Hepatocyte (in vitro differentiated cells): ENCODE results near the gene AMBN. TPM values are rescaled to one million over a fixed set of nuclear protein-coding genes. Genes with fewer than 3 reads are reported as not detected.

Experiments
- DNase-seq: peaks from one replicate; pipeline ENCODE4 v3.0.0-alpha.2; 2016; ENCODE audit warnings: low spot score
- H2AFZ ChIP-seq: fragments of 200-600 bp; sonication (generic); 2 replicates; pipeline ENCODE4 v1.6.0; 2016; ENCODE audit warnings: antibody characterized with exemption, mild to moderate bottlenecking
- H3K27ac ChIP-seq: fragments of 200-600 bp; sonication (generic); 2 replicates; pipeline ENCODE4 v1.5.1; 2016; ENCODE audit warnings: mild to moderate bottlenecking
- H3K27me3 ChIP-seq: fragments of 200-600 bp; sonication (generic); 2 replicates; pipeline ENCODE4 v1.6.1; 2016
- H3K36me3 ChIP-seq: fragments of 200-600 bp; sonication (generic); replicated peaks from 2 replicates; pipeline ENCODE4 v1.5.1; 2016; ENCODE audit warnings: low read depth; ENCODE audit not compliant: insufficient read depth
- H3K4me1 ChIP-seq: fragments of 200-600 bp; sonication (generic); 2 replicates; pipeline ENCODE4 v1.5.1; 2016; ENCODE audit warnings: mild to moderate bottlenecking, moderate library complexity; ENCODE audit not compliant: insufficient read depth
- H3K4me2 ChIP-seq: fragments of 200-600 bp; sonication (generic); 2 replicates; pipeline ENCODE4 v1.6.0; 2016
- H3K4me3 ChIP-seq: fragments of 200-600 bp; sonication (generic); 2 replicates; pipeline ENCODE4 v1.5.1; 2016; ENCODE audit warnings: mild to moderate bottlenecking
- H3K79me2 ChIP-seq: fragments of 200-600 bp; sonication (generic); 2 replicates; pipeline ENCODE4 v1.6.0; 2017; ENCODE audit warnings: mild to moderate bottlenecking
- H3K9me2 ChIP-seq: fragments of 200-600 bp; sonication (generic); replicated peaks from 2 replicates; pipeline ENCODE4 v1.6.0; 2017; ENCODE audit warnings: mild to moderate bottlenecking; ENCODE audit not compliant: insufficient read depth
- H3K9me3 ChIP-seq: fragments of 200-600 bp; sonication (generic); 2 replicates; pipeline ENCODE4 v1.5.1; 2016; ENCODE audit warnings: low read depth, mild to moderate bottlenecking
- H4K20me1 ChIP-seq: fragments of 200-600 bp; sonication (generic); 2 replicates; pipeline ENCODE4 v1.6.0; 2016; ENCODE audit warnings: mild to moderate bottlenecking; ENCODE audit not compliant: insufficient read depth, poor library complexity, severe bottlenecking
- EZH2 ChIP-seq: fragments of 200-600 bp; sonication (generic); IDR thresholded peaks from 2 replicates; pipeline ENCODE4 v1.6.1; 2016; ENCODE audit warnings: antibody characterized with exemption, mild to moderate bottlenecking, borderline replicate concordance
- EZH2phosphoT487 ChIP-seq: fragments of 200-600 bp; sonication (generic); IDR thresholded peaks from one replicate; pipeline ENCODE4 v1.6.1; 2018; ENCODE audit warnings: antibody characterized with exemption, mild to moderate bottlenecking, low read depth, moderate library complexity; ENCODE audit not compliant: unreplicated experiment, severe bottlenecking
- WGBS: methylation state at CpG from one replicate; pipeline ENCODE4 v1.1.6; 2016; ENCODE audit warnings: low lambda C conversion rate; ENCODE audit errors: missing lambda C conversion rate; 5-methylcytosine and 5-hydroxymethylcytosine counted together
- polyA plus RNA-seq: library from polyadenylated mRNA; unstranded; fragments of >200 nt; fragmentation: Nextera tagmentation; extraction: Ambion mirVana; gene quantifications from 2 replicates; pipeline ENCODE4 v1.2.1, GENCODE V29; 2016
- total RNA-seq: library from RNA; depleted of rRNA; stranded (reverse); fragments of >200 nt; gene quantifications from 2 replicates; pipeline ENCODE4 v1.2.3, GENCODE V29; 2014
- TF ChIP-seq, protein P1 (sequence below): fragments of 200-600 bp; sonication (generic); IDR thresholded peaks from 2 replicates; pipeline ENCODE4 v1.5.1; 2016; ENCODE audit warnings: antibody characterized with exemption, mild to moderate bottlenecking; ENCODE audit not compliant: poor library complexity

AMBN gene
- total and polyA plus RNA-seq, 2 experiments from 2014 or later: not detected

DNA sequence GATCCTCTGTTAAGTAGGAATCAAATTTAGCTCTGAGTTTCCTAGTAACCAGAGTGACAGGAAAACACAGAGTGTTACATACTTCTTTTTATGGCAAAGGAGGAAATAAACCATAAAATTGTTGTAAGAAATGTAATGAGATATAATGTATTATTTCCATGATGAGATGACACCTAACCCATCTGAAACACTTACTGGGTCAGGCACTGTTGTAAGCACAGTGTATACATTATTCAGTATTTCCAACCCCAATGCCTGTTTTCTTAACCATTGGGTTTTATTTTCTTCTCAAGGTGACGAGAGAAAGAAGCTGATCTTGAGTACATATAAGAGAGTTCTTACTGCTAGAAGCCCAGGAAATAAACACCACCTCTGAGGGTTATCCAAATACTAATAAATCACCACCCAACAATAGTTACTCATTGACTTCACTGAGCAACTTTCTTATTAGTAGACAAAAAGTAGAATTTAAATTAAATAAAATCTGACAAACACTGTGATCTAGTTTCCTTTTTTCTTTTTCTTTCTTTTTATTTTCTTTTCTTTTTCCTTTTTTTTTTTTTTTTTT, 32.3 kb downstream of the AMBN start:
- Histone ChIP-seq H3K4me3 (no peak overlapping the region), H3K27me3 (no peaks in the 10 kb centered on the region), H3K9me3 (no peaks in the 10 kb centered on the region), H3K9me2 (no peaks in the 10 kb centered on the region), H3K36me3 (no peaks in the 10 kb centered on the region), H3K27ac (peak overlapping the region; percentile 34), H2AFZ (peak overlapping the region; percentile 10), H3K4me2 (no peak overlapping the region), H3K79me2 (no peaks in the 10 kb centered on the region), H3K4me1 (no peaks in the 10 kb centered on the region), H4K20me1 (no peaks in the 10 kb centered on the region)
- no peak for DNase-seq
- TF ChIP-seq EZH2phosphoT487 (no peak), EZH2 (no peak)
- TF ChIP-seq, protein P1, sequence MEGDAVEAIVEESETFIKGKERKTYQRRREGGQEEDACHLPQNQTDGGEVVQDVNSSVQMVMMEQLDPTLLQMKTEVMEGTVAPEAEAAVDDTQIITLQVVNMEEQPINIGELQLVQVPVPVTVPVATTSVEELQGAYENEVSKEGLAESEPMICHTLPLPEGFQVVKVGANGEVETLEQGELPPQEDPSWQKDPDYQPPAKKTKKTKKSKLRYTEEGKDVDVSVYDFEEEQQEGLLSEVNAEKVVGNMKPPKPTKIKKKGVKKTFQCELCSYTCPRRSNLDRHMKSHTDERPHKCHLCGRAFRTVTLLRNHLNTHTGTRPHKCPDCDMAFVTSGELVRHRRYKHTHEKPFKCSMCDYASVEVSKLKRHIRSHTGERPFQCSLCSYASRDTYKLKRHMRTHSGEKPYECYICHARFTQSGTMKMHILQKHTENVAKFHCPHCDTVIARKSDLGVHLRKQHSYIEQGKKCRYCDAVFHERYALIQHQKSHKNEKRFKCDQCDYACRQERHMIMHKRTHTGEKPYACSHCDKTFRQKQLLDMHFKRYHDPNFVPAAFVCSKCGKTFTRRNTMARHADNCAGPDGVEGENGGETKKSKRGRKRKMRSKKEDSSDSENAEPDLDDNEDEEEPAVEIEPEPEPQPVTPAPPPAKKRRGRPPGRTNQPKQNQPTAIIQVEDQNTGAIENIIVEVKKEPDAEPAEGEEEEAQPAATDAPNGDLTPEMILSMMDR: no peak
- 37% methylated on average over 1 of the region's 1 CpG for WGBS

DNA sequence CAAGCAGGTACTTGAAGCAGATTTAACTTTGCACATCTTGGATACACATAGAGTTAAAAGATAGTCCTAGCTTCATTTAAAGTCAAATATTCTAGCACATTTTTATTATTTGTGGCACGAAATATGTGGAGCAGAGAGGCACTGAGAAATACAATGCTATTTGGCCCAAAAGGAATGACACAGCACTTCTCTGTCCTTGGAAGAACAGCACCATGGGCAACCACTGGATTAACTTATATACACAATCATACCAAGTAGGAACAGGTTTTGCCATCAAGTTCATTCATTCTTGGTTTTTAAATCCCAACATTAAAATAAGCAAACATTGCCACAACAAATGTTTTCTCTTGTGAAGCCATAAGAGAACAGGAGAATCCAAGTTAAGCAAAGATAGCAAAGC, 35.6 kb downstream of the AMBN start:
- Histone ChIP-seq H3K9me2 (no peaks in the 10 kb centered on the region), H3K4me3 (no peak overlapping the region), H3K4me1 (no peaks in the 10 kb centered on the region), H3K9me3 (no peaks in the 10 kb centered on the region), H4K20me1 (no peaks in the 10 kb centered on the region), H2AFZ (no peak overlapping the region), H3K27me3 (no peaks in the 10 kb centered on the region), H3K27ac (no peak overlapping the region), H3K36me3 (no peaks in the 10 kb centered on the region), H3K4me2 (no peak overlapping the region), H3K79me2 (no peaks in the 10 kb centered on the region)
- 97% methylated on average over 1 of the region's 1 CpG for WGBS
- no peak for DNase-seq
- no peak for TF ChIP-seq EZH2
- TF ChIP-seq EZH2phosphoT487: no peak
- TF ChIP-seq, protein P1: no peak

DNA sequence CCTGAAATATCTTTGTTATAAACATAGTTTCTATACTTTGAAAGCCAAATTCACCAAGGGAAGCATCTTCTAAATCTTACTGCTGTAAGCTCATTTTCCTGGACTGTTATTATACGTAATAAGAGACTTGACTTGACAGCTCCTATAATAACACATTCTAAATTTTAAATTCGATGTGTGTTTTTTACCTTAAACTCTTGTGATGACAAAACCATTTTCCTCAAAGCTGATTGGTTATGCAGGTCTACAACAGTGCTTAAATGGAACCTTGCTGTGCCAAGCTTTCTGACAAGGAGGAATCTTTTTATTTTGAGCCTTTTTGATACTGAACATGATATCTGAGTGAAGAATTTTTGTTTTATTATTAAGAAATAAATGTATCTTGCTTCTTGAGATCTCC, 36.4 kb downstream of the AMBN start, which contains the start of gene ENAM:
Gene ENAM, plus strand, starts transcription at position 301 of the 400 bp plus-strand sequence. CDS start 757 bp downstream, outside the sequence.
- TF ChIP-seq EZH2 (no peak), EZH2phosphoT487 (no peak)
- TF ChIP-seq, protein P1: no peak
- no peak for DNase-seq
- Histone ChIP-seq H3K9me3 (no peaks in the 10 kb centered on the region), H3K79me2 (no peaks in the 10 kb centered on the region), H3K36me3 (no peaks in the 10 kb centered on the region), H3K9me2 (no peaks in the 10 kb centered on the region), H3K4me3 (no peak within 1 kb of the TSS), H4K20me1 (no peaks in the 10 kb centered on the region), H3K4me2 (no peak within 1 kb of the TSS), H3K27me3 (no peaks in the 10 kb centered on the region), H3K4me1 (no peaks in the 10 kb centered on the region), H3K27ac (no peak within 1 kb of the TSS), H2AFZ (no peak within 1 kb of the TSS)
- WGBS: 93% methylated on average over 2 of the region's 2 CpGs
